GM10266 (cell line): ENCODE data around the gene PEX11G.

Experiments
- DNase-seq: peaks from one replicate; pipeline ENCODE4 v3.0.0; 2012; ENCODE audit errors: extremely low spot score
- TF ChIP-seq, protein P1 (sequence below): IDR thresholded peaks from 2 replicates; pipeline ENCODE4 v1.5.1; 2012; ENCODE audit warnings: mild to moderate bottlenecking, low read depth; ENCODE audit not compliant: control insufficient read depth, insufficient read depth; ENCODE audit errors: missing control alignments

PEX11G gene

DNA sequence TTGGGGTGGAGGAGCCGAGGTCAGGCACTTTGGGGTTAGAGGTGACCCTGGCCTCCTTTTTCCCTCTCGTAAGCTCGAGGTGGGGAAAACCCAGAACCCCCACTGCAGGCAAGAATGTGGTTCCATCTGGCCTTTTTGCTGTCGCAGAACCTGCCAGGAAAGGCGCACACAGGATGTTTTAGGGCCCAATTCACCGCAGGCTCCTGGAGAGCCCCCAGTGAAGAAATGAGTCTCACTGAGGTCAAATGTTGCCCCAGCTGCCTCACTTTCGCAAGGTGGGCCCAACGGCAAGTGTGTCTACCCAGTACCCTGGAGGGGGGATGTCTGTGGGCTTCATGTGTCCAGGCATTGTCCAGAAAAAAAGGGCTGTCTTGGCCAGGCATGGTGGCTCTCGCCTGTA is 61.8 kb downstream of the PEX11G start:
- no peak for DNase-seq
- TF ChIP-seq, protein P1, sequence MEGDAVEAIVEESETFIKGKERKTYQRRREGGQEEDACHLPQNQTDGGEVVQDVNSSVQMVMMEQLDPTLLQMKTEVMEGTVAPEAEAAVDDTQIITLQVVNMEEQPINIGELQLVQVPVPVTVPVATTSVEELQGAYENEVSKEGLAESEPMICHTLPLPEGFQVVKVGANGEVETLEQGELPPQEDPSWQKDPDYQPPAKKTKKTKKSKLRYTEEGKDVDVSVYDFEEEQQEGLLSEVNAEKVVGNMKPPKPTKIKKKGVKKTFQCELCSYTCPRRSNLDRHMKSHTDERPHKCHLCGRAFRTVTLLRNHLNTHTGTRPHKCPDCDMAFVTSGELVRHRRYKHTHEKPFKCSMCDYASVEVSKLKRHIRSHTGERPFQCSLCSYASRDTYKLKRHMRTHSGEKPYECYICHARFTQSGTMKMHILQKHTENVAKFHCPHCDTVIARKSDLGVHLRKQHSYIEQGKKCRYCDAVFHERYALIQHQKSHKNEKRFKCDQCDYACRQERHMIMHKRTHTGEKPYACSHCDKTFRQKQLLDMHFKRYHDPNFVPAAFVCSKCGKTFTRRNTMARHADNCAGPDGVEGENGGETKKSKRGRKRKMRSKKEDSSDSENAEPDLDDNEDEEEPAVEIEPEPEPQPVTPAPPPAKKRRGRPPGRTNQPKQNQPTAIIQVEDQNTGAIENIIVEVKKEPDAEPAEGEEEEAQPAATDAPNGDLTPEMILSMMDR: no peak
